Activated CD8-positive, alpha-beta memory T cell treated with anti-CD3 and anti-CD28 coated beads for 4 hours (primary cell): ENCODE data around the gene TEP1.
"Not testable (repeated sequence)": the region's sequence is repeated elsewhere in the genome, so short reads cannot be mapped to it uniquely, and the experiment has no call there.

ENCODE experiments used
- DNase-seq, 2 donors: peaks; one replicate each; pipeline ENCODE4 v3.0.0-alpha.2; 2020; ENCODE audit warnings: low read depth in 2 of 2

The TEP1 gene

DNA sequence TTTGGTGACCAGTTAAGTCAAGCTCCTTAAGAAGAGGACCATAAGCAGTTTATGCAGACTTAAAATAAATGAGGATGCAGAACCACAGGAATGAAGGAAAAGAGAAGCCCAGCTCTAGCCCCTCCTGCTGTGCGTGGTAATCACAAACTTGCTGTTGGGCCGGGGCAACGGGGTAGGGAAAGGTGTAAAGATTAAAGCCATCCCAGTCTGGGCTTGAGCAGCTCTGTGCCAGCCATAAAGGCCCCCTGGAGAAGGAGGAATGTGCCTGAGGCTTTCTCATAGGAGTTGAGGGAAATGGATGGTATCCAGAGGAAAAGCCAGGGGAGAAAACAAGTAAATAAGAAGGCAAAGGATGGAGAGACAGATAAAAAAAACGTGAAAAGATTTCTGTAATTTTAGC lies 25.1 kb downstream of the TEP1 start:
- DNase-seq = no peak

- DNase-seq = no peak
Measured at GRCh38 chr14:20387576-20387975, 25.7 kb downstream of the TEP1 start.

DNA sequence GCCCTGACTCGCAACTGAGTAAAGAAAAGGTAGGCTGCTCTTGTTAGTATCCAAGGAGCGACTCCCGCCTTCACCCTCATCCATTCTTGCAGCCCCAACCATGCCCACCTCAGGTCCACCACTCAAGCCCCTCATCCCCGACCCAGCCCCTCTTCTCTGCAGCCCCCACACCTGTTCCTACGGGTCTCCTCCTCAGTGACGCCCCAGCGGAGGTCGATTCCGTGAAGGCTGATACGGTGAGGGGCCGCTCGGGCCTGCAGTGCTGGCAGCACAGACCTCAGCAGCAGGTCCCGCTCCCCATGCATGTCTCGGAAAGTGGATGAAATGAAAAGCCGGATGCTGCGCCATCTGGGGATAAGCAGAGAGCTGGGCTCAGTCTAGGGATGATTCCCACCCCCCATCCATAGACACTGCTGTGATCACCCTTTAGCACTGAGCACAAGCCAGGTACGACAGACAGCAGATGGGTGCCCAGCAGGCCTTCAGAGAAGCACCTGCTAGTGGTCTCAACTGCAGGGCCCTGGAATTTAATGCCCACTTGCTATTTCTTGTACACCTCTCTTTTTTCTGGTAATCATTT lies 26.9 kb downstream of the TEP1 start:
- no peak for DNase-seq

DNA sequence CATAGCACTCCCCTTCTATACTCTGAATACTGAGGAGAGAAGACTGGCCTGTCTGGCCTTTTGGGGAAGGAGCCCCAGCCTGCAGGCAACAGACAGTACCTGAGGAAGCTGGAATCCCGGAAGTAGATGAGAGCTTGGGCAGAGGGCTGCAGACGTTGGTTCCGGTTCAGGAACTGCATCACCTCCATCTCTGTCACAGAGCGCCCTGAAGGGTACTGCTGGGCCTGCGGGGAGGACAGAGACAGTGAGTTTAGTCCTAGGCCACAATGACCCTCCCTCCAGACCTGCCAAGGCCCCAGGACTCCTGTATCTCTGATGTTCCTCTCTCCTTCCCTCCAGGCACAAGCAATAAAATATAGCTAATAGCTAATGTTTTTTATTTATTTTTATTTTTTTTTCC lies 28.4 kb downstream of the TEP1 start:
- DNase-seq = no peak

DNA sequence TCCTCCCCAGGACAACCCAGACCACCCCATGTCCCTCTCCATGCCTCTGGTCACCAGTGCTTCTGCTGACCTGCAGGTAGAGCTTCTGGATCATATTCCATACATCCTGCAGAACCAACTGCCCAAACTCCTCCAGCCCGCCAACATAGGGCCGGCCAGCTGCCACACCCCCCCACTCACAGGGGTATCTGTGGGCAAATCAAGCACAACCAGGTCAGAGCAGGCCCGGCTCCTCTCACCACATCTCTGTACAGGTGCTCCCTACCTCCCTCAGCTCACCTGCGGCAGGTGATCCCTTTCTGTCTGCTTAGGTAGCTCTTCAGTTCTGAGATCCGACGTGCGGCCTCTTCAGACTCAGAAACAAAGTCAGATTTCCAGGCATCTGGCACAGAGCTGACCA lies 29.0 kb downstream of the TEP1 start:
- no peak for DNase-seq

DNA sequence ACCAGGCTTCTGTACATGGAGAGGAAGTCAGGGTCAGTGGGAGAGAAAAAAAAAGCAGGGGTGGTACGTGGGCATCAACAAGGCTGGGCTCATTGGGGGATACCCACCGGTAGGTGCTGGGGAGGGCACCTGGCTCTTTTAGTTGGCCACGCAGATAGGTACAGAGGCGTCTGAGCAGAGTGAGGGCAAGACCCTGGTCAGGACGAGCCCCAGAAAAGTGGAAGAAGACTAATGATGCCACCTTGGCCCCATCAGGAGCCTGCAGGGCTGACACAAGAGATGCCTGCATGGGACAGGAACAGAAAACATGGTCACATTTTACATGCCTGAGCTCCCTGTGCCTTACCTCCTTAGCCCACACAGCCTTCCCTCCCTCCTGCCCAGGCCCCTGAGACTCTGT lies 29.7 kb downstream of the TEP1 start:
- no peak for DNase-seq

DNA sequence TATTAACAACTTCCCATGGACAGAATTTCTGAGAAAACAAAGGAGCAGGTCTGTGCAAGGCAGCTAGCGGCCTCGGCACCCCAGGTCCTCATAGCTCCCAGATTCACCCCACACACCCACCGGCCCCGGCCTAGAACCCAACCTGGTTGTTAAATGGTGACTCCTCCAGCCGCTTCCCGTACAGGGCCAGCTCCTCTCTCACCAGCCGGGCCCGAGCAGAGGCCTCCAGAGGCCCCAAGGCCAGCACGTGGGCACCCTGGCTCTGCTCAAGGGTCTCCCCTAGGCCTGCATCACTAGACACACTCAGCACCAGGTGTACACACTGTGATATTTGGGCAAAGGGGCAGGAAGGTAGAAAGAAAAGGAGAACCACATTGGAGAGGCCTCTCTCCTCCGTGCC lies 30.3 kb downstream of the TEP1 start:
- no peak for DNase-seq

DNA sequence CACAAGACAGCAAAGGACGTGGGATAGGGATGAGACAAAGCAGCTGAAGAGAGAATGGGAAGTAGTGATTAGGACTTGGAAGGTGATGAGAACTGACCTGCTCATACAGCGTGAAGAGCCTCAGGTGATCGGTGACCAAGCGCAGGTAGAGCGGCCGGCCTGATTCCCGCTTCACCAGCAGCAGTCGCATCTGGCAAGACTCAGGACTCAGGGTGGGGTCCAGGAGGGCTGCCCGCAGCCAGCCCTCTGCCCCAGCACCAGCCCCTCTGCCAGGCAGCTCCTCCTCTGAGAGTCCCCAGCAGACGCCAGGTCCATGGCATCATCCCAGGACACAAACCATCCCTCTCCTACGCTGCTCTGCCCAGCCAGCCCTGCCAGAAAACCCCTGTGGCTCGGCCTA lies 30.8 kb downstream of the TEP1 start:
- DNase-seq = no peak

DNA sequence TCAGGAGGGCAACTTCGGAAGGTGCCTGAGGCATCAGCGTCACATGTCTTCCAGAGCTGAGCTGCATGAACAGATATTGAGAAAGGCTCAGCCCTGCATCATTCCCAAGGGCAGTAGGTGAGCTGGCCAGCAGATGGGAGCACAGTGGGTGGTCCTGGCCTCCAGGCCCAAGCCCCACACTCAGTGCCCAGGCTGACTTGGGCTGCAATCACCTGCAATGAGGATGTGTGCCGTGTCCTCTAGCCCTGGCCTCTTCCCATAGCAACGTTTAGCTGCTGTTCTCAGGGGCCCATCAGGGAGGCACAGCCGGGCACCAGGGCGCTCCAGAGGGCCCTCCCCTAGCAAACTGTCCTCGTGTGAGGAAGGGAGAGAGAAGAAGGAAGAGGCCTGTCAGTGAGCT lies 32.0 kb downstream of the TEP1 start:
- no peak for DNase-seq

- DNase-seq = no peak
Measured at GRCh38 chr14:20380681-20381080, 32.6 kb downstream of the TEP1 start.

DNA sequence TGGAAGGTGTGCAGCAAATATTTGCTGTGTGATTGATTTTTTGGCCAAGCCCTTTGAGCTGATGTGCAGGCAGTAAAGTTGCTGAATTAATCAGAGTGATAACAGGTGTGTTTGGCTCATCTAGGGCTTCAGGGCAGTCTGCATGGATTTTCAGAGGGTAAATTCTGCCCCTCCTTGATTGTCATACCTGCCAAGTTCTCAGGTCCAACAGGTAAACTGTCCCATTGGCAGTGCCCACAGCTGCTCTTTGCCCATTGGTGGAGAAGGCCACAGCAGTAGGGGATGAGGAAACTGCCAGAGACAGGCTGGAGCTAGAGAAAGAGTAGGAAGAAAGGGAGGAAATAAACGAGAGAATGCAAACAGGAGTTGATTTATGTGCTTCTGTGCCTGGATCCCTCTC lies 33.6 kb downstream of the TEP1 start:
- no peak for DNase-seq

- DNase-seq = no peak
Measured at GRCh38 chr14:20377171-20377570, 36.1 kb downstream of the TEP1 start.

DNA sequence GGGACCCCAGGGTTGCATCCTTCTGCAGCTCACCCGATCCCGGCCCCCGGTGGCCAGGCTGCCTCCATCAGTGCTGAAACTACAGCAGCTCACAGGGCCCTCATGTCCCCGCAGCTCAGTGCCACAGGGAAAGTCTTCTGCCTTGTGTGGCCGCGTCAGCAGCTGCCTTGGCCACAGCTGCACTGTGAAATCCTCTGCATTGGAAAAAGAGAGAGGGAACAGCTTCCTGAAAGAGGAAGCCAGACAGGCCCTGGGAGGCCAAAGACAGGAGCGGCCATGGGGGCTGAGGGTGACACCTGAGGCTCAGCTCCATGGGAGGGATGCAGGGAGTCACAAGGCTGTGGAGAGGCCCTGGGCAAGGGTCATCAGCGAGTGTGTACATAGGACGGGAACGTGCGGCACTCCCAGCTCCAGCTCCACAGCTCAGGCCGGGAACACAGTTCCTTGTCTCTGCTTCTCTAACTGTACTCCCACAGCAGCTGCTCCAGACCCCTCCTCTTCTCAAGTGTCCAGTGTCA lies 37.2 kb downstream of the TEP1 start:
- DNase-seq = no peak

DNA sequence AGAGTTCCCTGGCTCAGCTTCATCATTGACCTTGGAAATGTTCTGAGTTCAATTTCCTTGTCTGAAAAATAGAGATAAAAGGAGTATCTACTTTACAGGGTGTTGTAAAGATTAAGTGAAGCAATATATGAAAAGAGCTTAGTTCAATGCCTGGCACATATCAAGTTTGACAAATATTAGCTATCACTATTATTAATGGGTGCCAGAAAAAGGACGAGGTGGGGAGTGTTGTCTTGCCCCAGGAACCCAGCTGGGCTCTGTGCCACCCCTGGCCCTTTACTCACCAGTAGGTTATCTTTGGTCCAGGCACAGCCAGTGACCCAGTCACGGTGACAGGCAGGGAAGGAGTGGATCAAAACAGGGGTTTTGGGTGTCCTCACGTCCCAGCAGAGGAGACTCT lies 37.8 kb downstream of the TEP1 start:
- DNase-seq = no peak

DNA sequence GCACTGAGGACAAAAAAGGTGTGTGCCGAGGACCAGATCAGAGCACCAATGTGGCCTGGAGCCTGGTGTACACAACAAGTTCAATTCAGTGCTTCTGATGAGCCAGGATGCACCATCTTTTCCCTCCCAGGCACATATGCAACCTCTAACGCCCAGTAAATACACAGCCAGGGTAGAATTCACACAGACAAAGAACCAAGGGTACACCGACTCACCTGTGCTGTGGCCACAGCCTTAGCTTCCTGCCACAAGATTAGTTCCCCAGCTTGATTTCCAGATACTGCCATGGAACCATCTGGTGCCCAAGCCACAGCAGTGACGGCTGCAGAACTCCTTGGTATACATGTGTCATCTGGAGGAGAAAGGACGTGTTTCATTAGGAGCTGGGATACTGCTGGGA lies 40.5 kb downstream of the TEP1 start:
- no peak for DNase-seq

DNA sequence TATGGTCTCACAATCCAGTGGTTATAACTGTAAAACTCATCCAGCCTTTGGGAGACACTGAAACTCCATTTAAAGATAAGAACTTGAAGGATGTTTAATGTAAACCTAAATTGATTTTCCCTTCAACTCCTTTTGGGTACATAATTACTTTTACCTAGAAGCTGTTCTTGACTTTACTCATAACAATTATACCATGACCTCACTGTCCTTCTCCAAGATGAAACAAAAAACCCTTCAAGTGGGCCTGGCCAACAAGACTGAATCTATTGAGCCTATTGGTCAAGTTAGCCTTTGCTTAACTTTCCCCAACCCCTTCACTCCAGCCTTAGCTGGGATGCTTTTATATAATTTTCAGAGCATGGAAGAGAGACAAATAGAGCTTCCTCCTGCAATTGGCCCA lies 47.4 kb downstream of the TEP1 start:
- DNase-seq = no peak

DNA sequence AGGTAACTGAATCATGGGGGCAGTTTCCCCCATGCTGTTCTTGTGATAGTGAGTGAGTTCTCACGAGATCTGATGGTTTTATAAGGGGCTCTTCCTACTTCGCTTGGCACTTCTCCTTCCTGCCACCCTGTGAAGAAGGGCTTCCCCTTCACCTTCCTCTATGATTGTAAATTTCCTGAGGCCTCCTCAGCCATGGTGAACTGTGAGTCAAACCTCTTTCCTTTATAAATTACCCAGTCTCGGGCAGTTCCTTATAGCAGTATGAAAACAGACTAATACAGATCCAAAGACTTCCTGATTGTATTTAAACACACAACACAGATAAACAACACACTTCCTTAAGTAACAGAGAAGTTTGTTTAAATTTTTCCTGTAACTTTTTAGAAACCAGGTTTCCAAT lies 54.8 kb downstream of the TEP1 start:
- DNase-seq = not testable (repeated sequence)

- DNase-seq = no peak
Measured at GRCh38 chr14:20356422-20356821, 56.9 kb downstream of the TEP1 start.

DNA sequence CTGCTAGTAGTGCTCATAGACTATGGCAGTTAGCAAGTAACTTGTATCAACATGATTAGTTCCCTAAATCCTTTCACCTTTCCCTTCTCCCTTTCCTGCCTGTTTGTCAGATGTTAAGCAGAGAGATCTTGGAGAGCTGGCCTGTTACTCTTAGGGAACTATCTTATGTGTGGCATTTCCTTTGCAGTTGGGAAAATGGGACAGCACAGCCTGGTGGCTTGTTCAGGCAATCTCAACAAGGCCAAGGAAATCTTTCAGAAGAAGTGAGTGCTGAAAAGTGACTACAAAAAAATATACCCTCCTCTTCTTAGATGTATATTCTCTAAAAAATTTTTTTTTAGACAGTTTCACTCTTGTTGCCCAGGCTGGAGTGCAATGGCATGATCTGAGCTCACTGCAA lies 62.4 kb downstream of the TEP1 start:
- no peak for DNase-seq

DNA sequence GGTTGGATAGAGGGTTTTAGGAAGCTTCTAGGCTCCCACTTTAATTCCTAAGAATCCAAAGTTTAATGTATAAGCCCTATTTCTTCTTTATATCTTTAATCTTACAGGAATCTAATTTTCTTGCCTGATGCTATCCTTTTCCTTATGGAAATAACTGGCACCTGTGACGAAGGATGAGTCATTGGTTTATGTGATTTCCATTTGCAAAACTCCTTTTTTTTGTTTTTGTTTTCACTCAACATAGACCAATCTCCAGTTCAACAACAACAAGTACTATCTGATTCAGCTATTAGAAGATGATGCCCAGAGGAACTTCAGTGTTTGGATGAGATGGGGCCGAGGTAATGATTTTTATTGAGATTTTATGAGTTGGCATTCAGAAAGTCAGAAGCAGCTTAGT lies 63.0 kb downstream of the TEP1 start:
- no peak for DNase-seq

DNA sequence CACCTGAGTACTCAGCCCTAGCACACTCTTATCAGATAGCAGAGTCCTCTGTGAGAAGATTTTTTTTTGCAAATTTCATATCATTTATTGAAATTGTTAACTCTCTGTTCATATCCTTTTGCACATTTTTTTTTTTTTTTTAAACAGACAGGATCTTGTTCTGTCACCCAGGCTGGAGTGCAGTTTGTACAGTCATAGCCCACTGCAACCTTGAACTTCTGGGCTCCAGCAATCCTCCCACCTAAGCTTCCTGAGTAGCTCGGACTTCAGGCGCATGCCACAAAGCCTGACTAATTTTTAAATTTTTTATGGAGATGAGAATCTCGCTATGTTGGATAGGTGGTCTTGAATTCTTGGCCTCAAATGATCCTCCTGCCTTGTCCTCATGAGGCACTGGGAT lies 65.6 kb downstream of the TEP1 start:
- DNase-seq = no peak

- no peak for DNase-seq
Measured at GRCh38 chr14:20346713-20347112, 66.6 kb downstream of the TEP1 start.

DNA sequence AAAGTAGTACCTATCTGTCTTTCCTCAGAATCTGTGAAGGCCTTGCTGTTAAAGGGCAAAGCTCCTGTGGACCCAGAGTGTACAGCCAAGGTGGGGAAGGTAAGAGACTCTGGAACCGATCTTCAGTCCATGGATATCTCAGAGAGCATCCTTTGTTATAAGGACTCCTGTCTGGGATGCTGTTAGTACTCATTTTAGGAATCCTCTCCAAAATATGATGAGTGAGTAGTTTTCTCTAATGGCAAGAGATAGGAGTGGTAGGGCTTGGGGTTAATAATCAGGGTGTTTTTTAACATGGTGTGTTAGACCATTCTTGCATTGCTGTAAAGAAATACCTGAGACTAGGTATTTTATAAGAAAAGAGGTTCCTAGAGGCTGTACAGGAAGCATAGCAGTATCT lies 67.9 kb downstream of the TEP1 start:
- DNase-seq = no peak

DNA sequence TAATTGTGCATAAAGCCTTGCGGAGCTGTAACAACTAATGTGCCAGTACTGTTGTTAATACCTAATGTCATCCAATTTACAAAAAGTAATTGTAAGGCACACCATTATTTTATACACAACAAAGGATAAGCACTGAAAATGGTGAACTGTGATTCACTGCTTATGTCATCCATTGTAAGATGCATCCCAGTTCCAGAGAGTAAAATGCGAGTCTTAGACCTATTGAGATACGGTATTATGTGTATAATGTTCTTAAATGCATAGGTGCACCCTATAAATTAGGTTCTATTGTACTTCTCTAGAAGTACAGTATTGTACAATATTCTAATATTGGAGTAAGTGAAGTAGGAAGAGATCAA lies 69.5 kb downstream of the TEP1 start:
- no peak for DNase-seq
